HEK293 (cell line): ENCODE results near the gene CHRM5.

ENCODE experiments used
- ATF2 ChIP-seq: fragments of 450-650 bp; formaldehyde crosslinking; IDR thresholded peaks from 2 replicates; pipeline ENCODE4 v1.5.1; 2016; ENCODE audit warnings: missing biosample characterization, missing genetic modification characterization, low read depth
- BCL11B ChIP-seq: fragments of 450-650 bp; formaldehyde crosslinking; IDR thresholded peaks from 2 replicates; pipeline ENCODE4 v1.5.1; 2016; ENCODE audit warnings: low read depth, missing biosample characterization, missing genetic modification characterization
- IKZF3 ChIP-seq: fragments of 450-650 bp; IDR thresholded peaks from 2 replicates; pipeline ENCODE4 v1.5.0; 2018; ENCODE audit warnings: missing biosample characterization, mild to moderate bottlenecking, missing genetic modification characterization, moderate library complexity
- KLF8 ChIP-seq: fragments of 450-650 bp; formaldehyde crosslinking; IDR thresholded peaks from 2 replicates; pipeline ENCODE4 v1.5.1; 2016; ENCODE audit warnings: missing biosample characterization, missing genetic modification characterization
- OSR2 ChIP-seq: fragments of 450-650 bp; formaldehyde crosslinking; IDR thresholded peaks from 2 replicates; pipeline ENCODE4 v1.5.1; 2016; ENCODE audit warnings: missing biosample characterization, missing genetic modification characterization
- SP7 ChIP-seq: fragments of 450-650 bp; formaldehyde crosslinking; IDR thresholded peaks from 2 replicates; pipeline ENCODE4 v1.5.1; 2016; ENCODE audit warnings: missing biosample characterization, missing genetic modification characterization
- TCF7L2 ChIP-seq: IDR thresholded peaks from 2 replicates; pipeline ENCODE4 v1.6.1; 2011; ENCODE audit warnings: low read depth, mild to moderate bottlenecking, inconsistent platforms, low read length, moderate library complexity, borderline replicate concordance
- ZBTB1 ChIP-seq: fragments of 450-650 bp; formaldehyde crosslinking; IDR thresholded peaks from 2 replicates; pipeline ENCODE4 v1.5.1; 2016; ENCODE audit warnings: missing biosample characterization, missing genetic modification characterization
- ZBTB21 ChIP-seq: fragments of 450-650 bp; formaldehyde crosslinking; IDR thresholded peaks from 2 replicates; pipeline ENCODE4 v1.5.1; 2017; ENCODE audit warnings: missing biosample characterization, missing genetic modification characterization
- ZBTB6 ChIP-seq: fragments of 450-650 bp; formaldehyde crosslinking; IDR thresholded peaks from 2 replicates; pipeline ENCODE4 v1.5.1; 2017; ENCODE audit warnings: missing biosample characterization, missing genetic modification characterization
- ZNF174 ChIP-seq: fragments of 450-650 bp; formaldehyde crosslinking; IDR thresholded peaks from 2 replicates; pipeline ENCODE4 v1.5.0; 2017; ENCODE audit warnings: missing biosample characterization, mild to moderate bottlenecking, missing genetic modification characterization
- ZNF211 ChIP-seq: fragments of 450-650 bp; formaldehyde crosslinking; IDR thresholded peaks from 2 replicates; pipeline ENCODE4 v1.5.1; 2016; ENCODE audit warnings: low read depth, missing biosample characterization, missing genetic modification characterization
- ZNF223 ChIP-seq: fragments of 450-650 bp; formaldehyde crosslinking; IDR thresholded peaks from 2 replicates; pipeline ENCODE4 v1.5.1; 2016; ENCODE audit warnings: missing biosample characterization, missing genetic modification characterization
- ZNF23 ChIP-seq: fragments of 450-650 bp; formaldehyde crosslinking; IDR thresholded peaks from 2 replicates; pipeline ENCODE4 v1.5.1; 2016; ENCODE audit warnings: missing biosample characterization, missing genetic modification characterization, borderline replicate concordance
- ZNF24 ChIP-seq: fragments of 450-650 bp; formaldehyde crosslinking; IDR thresholded peaks from 2 replicates; pipeline ENCODE4 v1.5.1; 2016; ENCODE audit warnings: missing biosample characterization, missing genetic modification characterization
- ZNF274 ChIP-seq, 2 experiments: fragments of 200-500 bp in 1 of 2; fragments of 450-650 bp in 1 of 2; sonication (Bioruptor generic) in 1 of 2; formaldehyde crosslinking in 1 of 2; IDR thresholded peaks; 2 replicates each; pipeline versions ENCODE4 v1.5.1 to v1.6.1; 2014 to 2016; ENCODE audit warnings: borderline replicate concordance in 1 of 2, inconsistent platforms in 1 of 2, low read length in 1 of 2, missing biosample characterization in 1 of 2, missing genetic modification characterization in 1 of 2
- ZNF302 ChIP-seq: fragments of 450-650 bp; formaldehyde crosslinking; IDR thresholded peaks from 2 replicates; pipeline ENCODE4 v1.5.1; 2016; ENCODE audit warnings: missing biosample characterization, missing genetic modification characterization, low read depth
- ZNF311 ChIP-seq: fragments of 450-650 bp; formaldehyde crosslinking; IDR thresholded peaks from 2 replicates; pipeline ENCODE4 v1.5.1; 2017; ENCODE audit warnings: missing biosample characterization, missing genetic modification characterization, borderline replicate concordance
- ZNF426 ChIP-seq: fragments of 450-650 bp; formaldehyde crosslinking; IDR thresholded peaks from 2 replicates; pipeline ENCODE4 v1.5.1; 2017; ENCODE audit warnings: missing biosample characterization, missing genetic modification characterization, mild to moderate bottlenecking, inconsistent platforms, moderate library complexity
- ZNF510 ChIP-seq: fragments of 450-650 bp; formaldehyde crosslinking; IDR thresholded peaks from 2 replicates; pipeline ENCODE4 v1.5.1; 2018; ENCODE audit warnings: mild to moderate bottlenecking, missing genetic modification characterization, missing biosample characterization; ENCODE audit not compliant: insufficient replicate concordance
- ZNF514 ChIP-seq: fragments of 450-650 bp; formaldehyde crosslinking; IDR thresholded peaks from 2 replicates; pipeline ENCODE4 v1.5.1; 2016; ENCODE audit warnings: missing biosample characterization, missing genetic modification characterization
- ZNF521 ChIP-seq: fragments of 450-650 bp; formaldehyde crosslinking; IDR thresholded peaks from 2 replicates; pipeline ENCODE4 v1.5.1; 2017; ENCODE audit warnings: missing biosample characterization, mild to moderate bottlenecking, missing genetic modification characterization
- ZNF555 ChIP-seq: fragments of 450-650 bp; formaldehyde crosslinking; conservative IDR thresholded peaks from 2 replicates; pipeline ENCODE4 v1.5.1; 2017; ENCODE audit warnings: missing biosample characterization, mild to moderate bottlenecking, missing genetic modification characterization, inconsistent platforms
- ZNF571 ChIP-seq: fragments of 450-650 bp; formaldehyde crosslinking; IDR thresholded peaks from 2 replicates; pipeline ENCODE4 v1.5.0; 2017; ENCODE audit warnings: missing biosample characterization, missing genetic modification characterization
- ZNF623 ChIP-seq: fragments of 450-650 bp; formaldehyde crosslinking; IDR thresholded peaks from 2 replicates; pipeline ENCODE4 v1.5.1; 2016; ENCODE audit warnings: missing biosample characterization, missing genetic modification characterization
- ZNF639 ChIP-seq: fragments of 450-650 bp; formaldehyde crosslinking; IDR thresholded peaks from 2 replicates; pipeline ENCODE4 v1.5.1; 2016; ENCODE audit warnings: missing biosample characterization, missing genetic modification characterization
- ZNF660 ChIP-seq: fragments of 450-650 bp; IDR thresholded peaks from 2 replicates; pipeline ENCODE4 v1.5.1; 2018; ENCODE audit warnings: missing biosample characterization, mild to moderate bottlenecking, missing genetic modification characterization
- ZNF664 ChIP-seq: fragments of 450-650 bp; formaldehyde crosslinking; IDR thresholded peaks from 2 replicates; pipeline ENCODE4 v1.5.1; 2016; ENCODE audit warnings: missing biosample characterization, missing genetic modification characterization
- ZNF677 ChIP-seq: fragments of 450-650 bp; IDR thresholded peaks from 2 replicates; pipeline ENCODE4 v1.5.0; 2018; ENCODE audit warnings: missing biosample characterization, mild to moderate bottlenecking, missing genetic modification characterization, moderate library complexity
- ZSCAN23 ChIP-seq: fragments of 450-650 bp; formaldehyde crosslinking; IDR thresholded peaks from 2 replicates; pipeline ENCODE4 v1.5.1; 2016; ENCODE audit warnings: missing biosample characterization, missing genetic modification characterization
- TF ChIP-seq, protein P1 (sequence below): IDR thresholded peaks from 2 replicates; pipeline ENCODE4 v1.6.1; 2011; ENCODE audit warnings: mild to moderate bottlenecking, low read depth, low read length, borderline replicate concordance
- TF ChIP-seq, protein P2 (sequence below): fragments of 450-650 bp; formaldehyde crosslinking; IDR thresholded peaks from 2 replicates; pipeline ENCODE4 v1.5.1; 2016; ENCODE audit warnings: missing biosample characterization, missing genetic modification characterization
- TF ChIP-seq, protein P3 (sequence below): fragments of 450-650 bp; formaldehyde crosslinking; IDR thresholded peaks from 2 replicates; pipeline ENCODE4 v1.5.1; 2016; ENCODE audit warnings: missing biosample characterization, missing genetic modification characterization

The CHRM5 gene

DNA sequence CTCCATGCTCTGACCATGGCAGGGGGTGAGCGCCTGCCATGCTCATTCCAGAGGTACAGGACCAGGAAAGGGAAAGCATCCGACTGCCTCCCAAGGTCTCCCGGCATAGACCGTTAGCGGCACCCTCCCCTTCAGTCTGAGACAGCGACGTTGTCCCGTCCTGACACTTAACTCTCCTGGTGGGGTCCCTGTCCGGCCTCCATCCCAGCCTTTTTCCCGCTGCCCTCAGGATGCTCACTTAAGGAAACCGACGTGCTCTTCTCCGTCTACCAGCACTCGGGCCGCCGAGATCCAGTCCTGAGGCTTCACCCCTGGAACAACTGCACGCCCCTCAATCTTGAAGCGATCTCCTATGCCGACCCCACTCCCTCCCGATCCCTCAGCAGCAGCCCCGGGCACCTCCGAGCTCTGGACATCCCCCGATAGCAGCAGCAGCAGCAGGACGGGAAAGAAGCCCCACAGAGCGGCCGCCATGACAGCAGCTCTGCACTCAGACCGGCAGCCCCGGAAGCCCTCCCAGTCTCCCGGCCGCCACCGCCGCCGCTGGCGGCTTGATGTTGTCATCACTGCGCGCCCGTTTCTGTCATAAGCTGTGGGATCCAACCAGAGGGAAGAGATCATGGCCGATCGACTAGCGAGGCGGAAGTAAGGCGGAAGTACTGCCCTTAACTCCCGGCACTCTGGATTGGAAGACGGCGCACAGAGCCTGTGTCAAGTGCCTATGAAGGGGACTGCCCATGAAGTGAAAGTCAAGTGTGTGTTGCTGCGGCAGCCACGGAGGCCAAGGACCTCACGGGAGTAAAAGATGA is 133.3 kb downstream of the CHRM5 start, which contains the start of the genes EMC7 and PGBD4 (continued):
- TF ChIP-seq ZNF302 (tag by site-specific recombination): no peak
- TF ChIP-seq, protein P1, sequence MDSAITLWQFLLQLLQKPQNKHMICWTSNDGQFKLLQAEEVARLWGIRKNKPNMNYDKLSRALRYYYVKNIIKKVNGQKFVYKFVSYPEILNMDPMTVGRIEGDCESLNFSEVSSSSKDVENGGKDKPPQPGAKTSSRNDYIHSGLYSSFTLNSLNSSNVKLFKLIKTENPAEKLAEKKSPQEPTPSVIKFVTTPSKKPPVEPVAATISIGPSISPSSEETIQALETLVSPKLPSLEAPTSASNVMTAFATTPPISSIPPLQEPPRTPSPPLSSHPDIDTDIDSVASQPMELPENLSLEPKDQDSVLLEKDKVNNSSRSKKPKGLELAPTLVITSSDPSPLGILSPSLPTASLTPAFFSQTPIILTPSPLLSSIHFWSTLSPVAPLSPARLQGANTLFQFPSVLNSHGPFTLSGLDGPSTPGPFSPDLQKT: no peak
- no peak for TF ChIP-seq ZNF677
- no peak for TF ChIP-seq BCL11B (tag by site-specific recombination)
- TF ChIP-seq ZBTB1 (tag by site-specific recombination): no peak
- no peak for TF ChIP-seq ZSCAN23
- 0 out of 2 replicates have a peak, but pooled peaks have one; percentile 69 for TF ChIP-seq ZNF24
- no peak for TF ChIP-seq KLF8 (tag by site-specific recombination)
- no peak for TF ChIP-seq TCF7L2
- TF ChIP-seq ZNF514: no peak
- peak; percentile 84 for TF ChIP-seq ZBTB21
- TF ChIP-seq ZNF623: no peak
- TF ChIP-seq ZNF571 (tag by site-specific recombination): no peak
- TF ChIP-seq ZNF664 (tag by site-specific recombination): no peak
- no peak for TF ChIP-seq ZNF426 (tag by site-specific recombination)
- TF ChIP-seq ZNF660: no peak; the same call in 1 of the 2 replicates
- no peak for TF ChIP-seq ZBTB6 (tag by site-specific recombination)
- no peak for TF ChIP-seq ZNF521 (tag by site-specific recombination)
- TF ChIP-seq ZNF510 (tag by site-specific recombination): no peak
- no peak for TF ChIP-seq ZNF23
- TF ChIP-seq, protein P2, sequence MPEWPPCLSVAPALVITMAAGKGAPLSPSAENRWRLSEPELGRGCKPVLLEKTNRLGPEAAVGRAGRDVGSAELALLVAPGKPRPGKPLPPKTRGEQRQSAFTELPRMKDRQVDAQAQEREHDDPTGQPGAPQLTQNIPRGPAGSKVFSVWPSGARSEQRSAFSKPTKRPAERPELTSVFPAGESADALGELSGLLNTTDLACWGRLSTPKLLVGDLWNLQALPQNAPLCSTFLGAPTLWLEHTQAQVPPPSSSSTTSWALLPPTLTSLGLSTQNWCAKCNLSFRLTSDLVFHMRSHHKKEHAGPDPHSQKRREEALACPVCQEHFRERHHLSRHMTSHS: no peak
- no peak for TF ChIP-seq ZNF639
- TF ChIP-seq SP7 (tag by site-specific recombination): peak; percentile 42; the same call in 1 of the 2 replicates
- TF ChIP-seq ATF2 (tag by site-specific recombination): peak; percentile 12; the same call in 1 of the 2 replicates
- no peak for TF ChIP-seq ZNF174 (tag by site-specific recombination)
- TF ChIP-seq, protein P3, sequence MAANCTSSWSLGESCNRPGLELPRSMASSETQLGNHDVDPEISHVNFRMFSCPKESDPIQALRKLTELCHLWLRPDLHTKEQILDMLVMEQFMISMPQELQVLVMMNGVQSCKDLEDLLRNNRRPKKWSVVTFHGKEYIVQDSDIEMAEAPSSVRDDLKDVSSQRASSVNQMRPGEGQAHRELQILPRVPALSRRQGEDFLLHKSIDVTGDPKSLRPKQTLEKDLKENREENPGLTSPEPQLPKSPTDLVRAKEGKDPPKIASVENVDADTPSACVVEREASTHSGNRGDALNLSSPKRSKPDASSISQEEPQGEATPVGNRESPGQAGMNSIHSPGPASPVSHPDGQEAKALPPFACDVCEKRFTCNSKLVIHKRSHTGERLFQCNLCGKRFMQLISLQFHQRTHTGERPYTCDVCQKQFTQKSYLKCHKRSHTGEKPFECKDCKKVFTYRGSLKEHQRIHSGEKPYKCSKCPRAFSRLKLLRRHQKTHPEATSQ: no peak
- TF ChIP-seq ZNF555 (tag by site-specific recombination): no peak
- peak; percentile 85 for TF ChIP-seq IKZF3 (tag by site-specific recombination)
- no peak for TF ChIP-seq ZNF223 (tag by site-specific recombination)
- no peak for TF ChIP-seq ZNF211 (tag by site-specific recombination)
- peak; percentile 35; the same call in 1 of the 2 replicates for TF ChIP-seq OSR2
- TF ChIP-seq ZNF311: no peak
- no peak for TF ChIP-seq ZNF274 (IDR thresholded peaks at IDR 0.05; ENCODE audit: low read length)
- no peak for TF ChIP-seq ZNF274 (tag by site-specific recombination; IDR thresholded peaks at IDR 0.05; ENCODE audit: borderline replicate concordance)
